ENCODE measurements around the gene QRICH2. TPM values are rescaled to one million over a fixed set of nuclear protein-coding genes. Genes with fewer than 3 reads are reported as not detected.

Gene QRICH2
- total and polyA plus RNA-seq, 10 donors: 1.3 to 3.1 (median 2.6) TPM

DNA sequence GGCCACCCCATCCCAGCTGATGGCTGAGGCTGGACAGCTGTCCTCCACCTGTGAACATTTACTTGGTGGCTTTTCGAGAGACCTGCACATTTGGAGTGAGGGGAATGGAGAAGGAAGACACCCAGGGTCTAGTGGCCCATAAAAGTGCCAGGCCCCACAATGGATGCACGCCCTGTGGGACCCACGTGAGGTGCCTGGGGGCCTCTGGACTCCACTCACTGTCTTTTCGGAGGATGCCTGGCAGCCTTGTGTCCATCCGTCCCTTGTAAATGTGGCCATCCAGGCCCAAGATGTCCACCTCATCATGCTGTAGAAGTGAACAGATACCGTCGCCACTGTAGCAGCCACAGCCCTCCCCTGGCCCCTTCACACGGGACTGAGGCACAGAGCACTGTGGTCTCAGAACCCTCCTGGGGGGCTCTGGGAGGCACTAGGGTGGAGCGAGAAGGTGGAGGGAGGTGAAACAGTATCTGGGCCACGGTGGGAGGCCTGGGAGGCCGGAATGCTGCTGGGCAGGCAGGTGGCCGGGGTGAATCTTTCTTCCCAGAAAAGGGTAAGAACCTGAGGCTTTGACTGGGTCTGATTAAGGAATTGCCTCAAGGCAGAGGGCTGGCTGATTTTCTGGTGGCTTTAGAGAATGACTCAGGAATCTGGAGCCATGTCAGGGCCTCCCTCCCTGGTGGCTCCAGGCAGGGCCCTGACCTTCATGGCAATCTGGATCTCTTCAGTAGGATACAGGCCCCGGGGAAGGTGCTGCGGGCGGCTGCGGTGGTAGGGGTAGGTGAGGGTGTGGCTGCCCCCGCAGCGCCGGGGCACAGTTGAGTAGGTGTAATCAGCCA lies 31.4 kb downstream of the QRICH2 start:
- Histone ChIP-seq H3K27me3 (replicated peaks in 1 of 7) (no peaks in the 10 kb centered on the region), H3K4me1 (peaks cover 17 to 60% (median 44%) of the 10 kb centered on the region in 6 donors), H3K4me3 (no peak overlapping the region), H3K27ac (peak overlapping the region in 1 of 8 donors; percentile 31), H3K36me3 (no peaks in the 10 kb centered on the region), H3K9me3 (no peaks in the 10 kb centered on the region)
- intact Hi-C loops (cut with DNase I; ENCODE audit: low total_unique reads): no loop called here
- 92 to 94% (median 93%) methylated on average over 15 to 19 of the region's 19 CpGs for WGBS, 5 donors
- DNase-seq: no peak
- TF ChIP-seq, protein P1, sequence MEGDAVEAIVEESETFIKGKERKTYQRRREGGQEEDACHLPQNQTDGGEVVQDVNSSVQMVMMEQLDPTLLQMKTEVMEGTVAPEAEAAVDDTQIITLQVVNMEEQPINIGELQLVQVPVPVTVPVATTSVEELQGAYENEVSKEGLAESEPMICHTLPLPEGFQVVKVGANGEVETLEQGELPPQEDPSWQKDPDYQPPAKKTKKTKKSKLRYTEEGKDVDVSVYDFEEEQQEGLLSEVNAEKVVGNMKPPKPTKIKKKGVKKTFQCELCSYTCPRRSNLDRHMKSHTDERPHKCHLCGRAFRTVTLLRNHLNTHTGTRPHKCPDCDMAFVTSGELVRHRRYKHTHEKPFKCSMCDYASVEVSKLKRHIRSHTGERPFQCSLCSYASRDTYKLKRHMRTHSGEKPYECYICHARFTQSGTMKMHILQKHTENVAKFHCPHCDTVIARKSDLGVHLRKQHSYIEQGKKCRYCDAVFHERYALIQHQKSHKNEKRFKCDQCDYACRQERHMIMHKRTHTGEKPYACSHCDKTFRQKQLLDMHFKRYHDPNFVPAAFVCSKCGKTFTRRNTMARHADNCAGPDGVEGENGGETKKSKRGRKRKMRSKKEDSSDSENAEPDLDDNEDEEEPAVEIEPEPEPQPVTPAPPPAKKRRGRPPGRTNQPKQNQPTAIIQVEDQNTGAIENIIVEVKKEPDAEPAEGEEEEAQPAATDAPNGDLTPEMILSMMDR (IDR thresholded peaks at IDR 0.05 in 8 of 11, conservative IDR thresholded peaks at IDR 0.05 in 3 of 11): no peak
- TF ChIP-seq POLR2A (IDR thresholded peaks at IDR 0.05) (no peak), POLR2AphosphoS5 (IDR thresholded peaks at IDR 0.05) (no peak)

DNA sequence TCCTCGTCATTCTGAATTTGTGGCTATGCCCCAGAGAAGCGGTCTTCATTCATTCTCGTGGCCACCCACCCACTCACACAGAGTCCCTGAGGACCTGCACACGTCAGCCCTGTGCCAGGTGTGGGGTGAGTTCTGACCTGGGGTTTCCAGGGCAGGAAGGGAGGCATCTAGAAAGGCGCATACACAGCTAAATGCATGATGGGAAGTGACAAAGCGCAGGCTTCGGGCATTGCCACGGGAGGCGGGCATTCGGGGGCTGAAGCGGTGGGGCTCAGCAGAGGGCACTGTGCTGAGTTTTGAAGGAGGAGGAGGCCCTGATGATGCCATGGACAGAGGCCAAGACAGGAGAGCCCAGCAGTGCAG lies 32.0 kb downstream of the QRICH2 start:
- H3K27ac ChIP-seq: peak overlapping the region in 1 of 8 donors; percentile 31
- intact Hi-C loops (cut with DNase I; ENCODE audit: low total_unique reads): no loop called here
- H3K36me3 ChIP-seq: peaks cover 0 to 6% (median under 1%) of the 10 kb centered on the region in 6 donors

DNA sequence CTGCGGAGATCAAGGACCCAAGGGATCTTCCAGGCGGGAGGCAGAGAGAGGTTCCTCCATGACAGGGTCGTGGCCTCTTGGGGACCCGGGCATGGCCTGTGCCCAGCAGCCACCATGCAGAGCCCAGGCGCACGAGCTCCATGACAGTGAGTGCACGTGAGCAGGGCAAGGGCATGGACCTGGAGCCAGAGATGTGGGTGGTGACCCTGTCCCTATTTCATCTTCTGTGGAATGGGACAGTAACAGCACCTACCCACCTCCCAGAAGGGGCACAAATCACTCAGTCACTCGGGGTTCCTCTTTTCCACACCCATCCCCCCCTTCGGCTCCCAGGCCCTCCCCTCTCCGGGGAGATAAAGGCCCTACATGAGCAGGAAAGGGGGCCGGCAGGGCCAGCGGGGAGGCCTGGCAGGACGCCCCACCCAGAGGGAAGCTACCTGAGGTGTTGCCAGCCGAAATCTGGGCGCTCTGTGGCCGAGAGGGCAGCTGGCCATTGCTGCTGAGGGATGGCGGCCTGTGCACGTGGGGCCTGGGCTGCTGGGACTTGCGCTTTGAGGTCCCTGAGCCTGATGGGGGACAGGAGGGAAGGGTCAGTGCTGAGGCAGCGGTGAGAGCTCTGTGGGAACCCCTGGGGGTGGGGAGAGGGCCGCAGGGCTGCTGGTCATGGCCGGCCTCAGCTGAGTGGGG lies 32.6 kb downstream of the QRICH2 start:
- peak overlapping the region in 1 of 8 donors; percentile 31 for H3K27ac ChIP-seq
- intact Hi-C loops (cut with DNase I; ENCODE audit: low total_unique reads): no loop called here
- 83 to 93% (median 86%) methylated on average over 8 to 22 of the region's 22 CpGs for WGBS, 5 donors
- no peak for TF ChIP-seq POLR2A (IDR thresholded peaks at IDR 0.05)
- peak in 1 of 3 donors; percentile 39 for TF ChIP-seq POLR2AphosphoS5 (IDR thresholded peaks at IDR 0.05)
- no peak overlapping the region for H3K4me3 ChIP-seq
- peaks cover 0 to 11% (median 5%) of the 10 kb centered on the region in 6 donors for H3K36me3 ChIP-seq
- no peaks in the 10 kb centered on the region for H3K27me3 ChIP-seq (replicated peaks in 1 of 7)
- DNase-seq: peak; percentile 79
- no peaks in the 10 kb centered on the region for H3K9me3 ChIP-seq
- peaks cover 29 to 72% (median 56%) of the 10 kb centered on the region in 6 donors for H3K4me1 ChIP-seq

More for the DNA sequence above, 32.0 kb downstream of the QRICH2 start:
- DNase-seq: peak; percentile 75
- WGBS, 5 donors: 59 to 67% (median 64%) methylated on average over 11 of the region's 11 CpGs
- Histone ChIP-seq H3K4me1 (peaks cover 24 to 67% (median 50%) of the 10 kb centered on the region in 6 donors), H3K4me3 (no peak overlapping the region), H3K27me3 (replicated peaks in 1 of 7) (no peaks in the 10 kb centered on the region), H3K9me3 (no peaks in the 10 kb centered on the region)
- TF ChIP-seq, protein P1 (IDR thresholded peaks at IDR 0.05 in 8 of 11, conservative IDR thresholded peaks at IDR 0.05 in 3 of 11): peak in 1 of 11 experiments; percentile 13
- no peak for TF ChIP-seq POLR2A (IDR thresholded peaks at IDR 0.05)

DNA sequence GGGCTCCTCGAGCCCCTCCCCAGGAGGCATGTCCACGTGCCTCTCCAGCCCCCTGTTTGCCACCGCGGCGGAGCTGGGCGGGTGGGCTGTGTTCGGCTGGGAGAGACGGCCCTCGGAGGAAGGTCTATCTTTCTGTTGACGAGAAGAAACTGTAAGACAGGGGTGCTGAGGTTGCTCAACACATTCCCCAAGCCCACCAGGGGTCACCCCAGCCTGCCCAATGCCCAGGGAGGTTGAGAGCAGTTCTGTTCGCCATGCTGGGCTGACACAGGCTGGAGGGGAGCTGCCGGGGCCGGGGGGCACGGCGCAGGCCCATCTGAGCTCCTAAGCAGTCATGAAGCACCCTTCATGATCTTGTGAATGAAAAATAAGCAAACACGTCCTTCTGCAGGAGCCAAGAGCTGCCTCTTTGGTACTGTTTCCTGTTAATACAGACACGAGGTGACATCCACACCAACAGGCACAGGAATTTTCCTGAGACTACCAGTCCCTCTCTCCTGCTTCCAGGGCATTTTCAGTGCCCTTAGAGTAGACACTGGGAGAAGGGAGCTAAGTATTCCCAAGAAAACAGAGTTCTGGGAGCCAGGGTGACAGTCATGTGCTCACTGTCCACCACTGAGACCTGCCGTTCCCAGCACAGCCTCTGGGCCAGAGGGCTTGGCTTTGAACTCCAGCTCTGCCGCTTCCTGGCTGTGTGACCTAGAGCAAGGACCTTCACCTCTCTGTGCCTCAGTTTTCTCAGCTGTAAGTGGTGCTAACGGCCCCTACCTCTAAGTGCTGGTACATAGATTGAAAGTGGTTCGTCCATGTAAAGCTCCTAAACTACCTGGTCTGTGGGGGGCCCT lies 33.7 kb downstream of the QRICH2 start:
- TF ChIP-seq POLR2A (IDR thresholded peaks at IDR 0.05): no peak
- TF ChIP-seq, protein P1 (IDR thresholded peaks at IDR 0.05 in 8 of 11, conservative IDR thresholded peaks at IDR 0.05 in 3 of 11): no peak
- TF ChIP-seq POLR2AphosphoS5 (IDR thresholded peaks at IDR 0.05): peak in 2 of 3 donors; percentile 5 to 74
- Histone ChIP-seq H3K4me1 (peaks cover 41 to 79% (median 65%) of the 10 kb centered on the region in 6 donors), H3K36me3 (peaks cover 0 to 23% (median 14%) of the 10 kb centered on the region in 6 donors), H3K4me3 (no peak overlapping the region), H3K27ac (peak overlapping the region in 7 of 8 donors; percentile 27 to 99 (median 99)), H3K9me3 (no peaks in the 10 kb centered on the region), H3K27me3 (replicated peaks in 1 of 7) (no peaks in the 10 kb centered on the region)
- 51 to 71% (median 65%) methylated on average over 10 to 21 of the region's 21 CpGs for WGBS, 5 donors
- intact Hi-C loops (cut with DNase I; ENCODE audit: low total_unique reads): no loop called here
- peak; percentile 80 for DNase-seq

Measured in spleen (tissue), 11 donors.